ENCODE measurements around the gene SPON1.
"Not testable (repeated sequence)": the region's sequence is repeated elsewhere in the genome, so short reads cannot be mapped to it uniquely, and the experiment has no call there.

Gene SPON1

DNA sequence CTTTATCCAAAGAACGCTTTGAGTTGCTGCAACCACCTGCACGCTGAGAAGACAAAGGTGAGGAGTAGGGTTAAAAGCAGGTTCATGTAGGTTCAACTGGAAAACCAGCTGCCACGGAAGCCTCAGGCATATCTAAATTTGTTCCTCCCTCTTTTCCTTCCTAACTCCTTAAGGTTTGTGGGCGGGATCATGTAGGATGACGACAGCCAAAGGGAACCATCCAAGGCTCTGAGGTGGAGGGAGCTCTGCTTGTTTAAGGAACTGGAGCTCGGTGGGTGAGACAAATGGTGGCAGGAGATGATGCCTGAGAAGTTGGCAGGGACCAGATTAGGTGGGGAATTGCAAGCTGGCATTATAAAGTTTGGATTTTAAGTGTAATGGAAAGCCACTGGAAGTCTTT lies 60.3 kb downstream of the SPON1 start:
- no peak for DNase-seq (ENCODE audit: low read depth, low spot score)
- H3K4me3 ChIP-seq (ENCODE audit: low read length) = no peak overlapping the region

DNA sequence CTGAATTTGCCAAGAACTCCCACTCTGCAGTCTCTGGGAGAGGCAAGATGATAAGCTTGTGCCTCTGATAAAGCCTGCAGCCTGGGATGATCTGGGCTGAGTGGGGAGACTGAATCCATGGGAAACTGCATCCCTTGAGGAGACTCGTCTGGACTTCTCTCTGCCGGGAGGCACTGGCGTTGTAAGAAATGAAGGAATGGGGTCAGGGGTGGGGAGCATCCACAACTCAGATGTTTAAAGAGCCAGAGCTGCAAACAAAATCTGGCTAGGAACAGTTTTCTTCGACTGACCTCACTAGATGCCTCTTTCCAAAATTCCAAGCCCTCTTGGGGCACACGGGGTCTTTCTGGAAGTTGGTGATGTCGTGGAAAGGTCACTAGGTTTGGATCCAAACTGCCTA lies 64.4 kb downstream of the SPON1 start:
- no peak for DNase-seq (ENCODE audit: low read depth, low spot score)
- H3K4me3 ChIP-seq (ENCODE audit: low read length) = no peak overlapping the region

DNA sequence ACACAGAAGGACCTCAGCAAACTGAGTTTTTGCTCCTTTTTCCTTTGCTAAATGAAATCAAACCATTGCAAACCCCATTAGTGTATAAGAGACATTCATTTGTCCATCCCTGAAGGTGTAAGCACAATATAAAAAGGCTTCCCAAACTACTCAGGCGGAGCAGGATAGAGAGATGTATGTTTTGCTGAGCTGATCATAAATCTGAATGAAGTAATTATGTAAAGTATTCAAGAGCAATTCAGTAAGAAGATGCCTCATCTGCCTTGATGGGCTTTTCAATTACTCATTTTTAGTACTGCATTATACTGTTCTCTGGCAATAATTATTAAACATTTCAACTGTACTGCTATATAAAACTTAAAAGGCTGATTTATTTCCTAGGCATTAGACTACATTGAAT lies 65.0 kb downstream of the SPON1 start:
- H3K4me3 ChIP-seq (ENCODE audit: low read length) = no peak overlapping the region

DNA sequence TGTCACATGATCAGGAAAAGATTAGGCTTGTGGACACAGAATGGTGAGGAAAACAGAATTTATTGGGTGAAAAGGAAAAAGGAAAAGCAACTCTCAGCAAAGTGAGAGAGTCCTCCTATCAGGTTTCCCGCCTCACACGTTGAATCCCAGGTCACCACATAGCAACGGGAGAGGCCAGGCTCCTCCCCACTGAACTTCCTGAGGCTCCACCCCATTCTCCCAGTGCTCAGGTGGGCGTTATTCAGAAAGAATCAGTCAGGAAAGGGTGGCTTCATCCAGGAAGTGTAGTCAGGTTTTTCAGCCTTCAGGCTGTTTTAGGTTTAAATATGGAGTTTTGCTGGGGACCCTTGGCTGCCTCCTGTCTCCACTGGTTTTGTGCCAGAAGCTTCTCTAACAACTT lies 66.9 kb downstream of the SPON1 start:
- no peak for DNase-seq (ENCODE audit: low read depth, low spot score)
- no peak overlapping the region for H3K4me3 ChIP-seq (ENCODE audit: low read length)

More for the DNA sequence above, 65.0 kb downstream of the SPON1 start:
- no peak for DNase-seq (ENCODE audit: low read depth, low spot score)

DNA sequence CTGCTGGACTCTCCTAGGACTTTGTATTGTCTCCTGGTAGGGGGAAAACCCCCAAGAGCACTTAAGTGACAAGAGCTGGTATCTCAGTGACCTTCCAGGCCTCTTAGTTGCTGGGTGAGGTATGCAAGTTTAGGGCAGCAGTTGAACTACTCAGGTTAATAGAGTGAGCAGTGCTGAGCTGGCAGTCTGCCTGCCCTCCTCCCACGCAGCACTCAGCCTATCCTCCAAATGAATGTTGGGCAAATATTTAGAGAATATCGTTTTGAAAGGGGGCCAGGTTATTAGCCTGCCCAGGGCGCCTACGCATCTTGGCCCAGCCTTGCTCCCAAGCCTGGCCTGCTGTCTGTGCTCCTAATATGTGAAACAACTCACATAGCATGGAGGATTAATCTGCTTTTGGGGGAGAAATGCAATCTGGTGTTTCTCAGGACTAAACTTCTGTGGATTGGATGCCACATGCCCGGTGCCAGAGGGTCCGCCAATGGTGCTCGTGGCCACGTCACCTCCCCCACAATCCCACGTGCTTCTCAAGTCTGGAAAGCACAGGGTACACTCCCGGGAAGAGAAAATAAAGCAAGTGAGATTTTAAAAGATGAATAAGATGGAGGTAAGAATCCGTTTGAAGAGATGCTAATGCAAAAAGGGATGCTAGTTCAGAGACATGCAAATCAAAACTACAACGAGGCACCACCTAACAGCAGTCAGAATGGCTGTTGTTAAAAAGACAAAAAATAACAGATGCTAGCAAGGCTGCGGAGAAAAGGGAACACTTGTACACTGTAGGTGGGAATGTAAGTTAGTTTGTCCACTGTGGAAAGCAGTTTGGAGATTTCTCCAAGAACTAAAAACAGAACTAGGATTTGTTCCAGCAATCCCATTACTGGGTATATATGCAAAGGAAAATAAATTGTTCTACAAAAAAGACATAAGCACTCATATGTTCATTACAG lies 67.7 kb downstream of the SPON1 start:
- H3K4me3 ChIP-seq (ENCODE audit: low read length) = no peak overlapping the region
- DNase-seq (ENCODE audit: low read depth, low spot score) = no peak

DNA sequence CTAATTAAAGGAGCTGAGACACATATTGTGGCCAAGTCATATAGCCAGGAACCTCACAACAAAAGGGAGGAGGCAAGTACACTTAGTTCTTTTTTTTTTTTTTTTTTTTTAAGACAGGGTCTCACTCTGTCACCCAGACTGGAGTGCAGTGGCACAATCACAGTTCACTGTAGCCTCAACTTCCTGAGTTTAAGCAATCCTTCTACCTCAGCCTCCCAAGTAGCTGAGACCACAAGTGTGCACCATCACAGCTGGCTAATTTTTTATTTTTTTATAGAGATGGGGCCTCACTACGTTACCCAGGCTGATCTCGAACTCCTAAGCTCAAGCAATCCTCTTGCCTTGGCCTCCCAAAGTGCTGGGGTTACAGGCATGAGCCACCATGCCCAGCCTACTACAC lies 73.0 kb downstream of the SPON1 start:
- H3K4me3 ChIP-seq (ENCODE audit: low read length) = not testable (repeated sequence)
- DNase-seq (ENCODE audit: low read depth, low spot score) = peak; percentile 18

DNA sequence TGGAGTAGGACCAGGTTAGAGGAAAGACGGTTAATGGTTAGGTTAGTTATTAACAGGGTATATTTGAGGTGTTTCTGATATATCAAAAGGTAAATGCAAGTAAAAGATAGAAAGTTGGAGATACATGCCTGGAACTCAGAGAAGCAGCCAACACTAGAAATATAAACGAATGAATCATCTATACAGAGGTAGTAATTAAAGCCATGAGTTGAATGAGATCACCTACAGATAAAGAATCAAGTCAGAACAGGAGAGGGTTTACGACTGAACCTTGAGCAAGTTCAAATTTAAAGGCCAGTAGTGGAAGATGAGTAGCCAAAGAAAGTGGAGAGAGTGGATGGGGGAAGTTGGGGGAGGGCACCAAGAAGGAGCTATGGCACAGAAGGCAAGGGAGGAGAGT lies 73.9 kb downstream of the SPON1 start:
- no peak overlapping the region for H3K4me3 ChIP-seq (ENCODE audit: low read length)
- no peak for DNase-seq (ENCODE audit: low read depth, low spot score)

DNA sequence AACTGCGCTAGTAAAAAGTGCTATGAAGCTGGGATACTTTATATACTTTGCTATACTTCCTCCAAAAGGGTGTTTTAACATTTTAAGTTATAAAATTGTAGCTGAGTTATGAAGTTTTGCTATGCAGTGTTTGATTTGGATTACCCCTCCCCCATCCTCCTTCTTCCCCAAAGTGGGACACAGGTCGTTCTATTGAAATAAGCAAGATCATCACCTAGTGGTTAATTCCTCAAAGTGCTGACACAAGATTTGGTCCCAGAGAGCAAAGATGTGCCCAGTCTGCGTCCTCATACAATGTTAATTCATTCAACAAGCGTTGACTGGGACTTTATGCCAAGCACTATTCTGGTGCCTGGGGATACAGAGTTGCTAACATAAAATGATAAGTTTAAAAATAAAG lies 78.5 kb downstream of the SPON1 start:
- DNase-seq (ENCODE audit: low read depth, low spot score) = peak; percentile 4

DNA sequence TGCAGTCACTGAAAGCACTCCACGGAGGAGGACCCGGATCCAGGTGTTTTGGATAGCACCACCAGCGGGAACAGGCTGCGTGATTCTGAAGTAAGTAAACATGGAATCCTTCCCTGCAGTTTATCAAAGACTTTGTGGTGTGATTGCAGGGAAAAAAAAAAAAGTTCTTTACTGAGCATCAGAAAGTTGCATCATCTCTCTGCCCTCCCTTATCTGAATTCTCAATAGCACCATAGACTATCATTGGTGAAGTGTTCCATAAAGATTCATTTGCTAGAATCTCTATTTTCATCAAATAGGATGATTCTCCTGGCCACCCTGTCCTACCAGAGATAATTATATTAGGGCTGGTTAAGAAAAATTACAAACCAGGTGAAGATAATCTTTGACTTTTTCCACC lies 79.0 kb downstream of the SPON1 start:
- no peak for DNase-seq (ENCODE audit: low read depth, low spot score)
- no peak overlapping the region for H3K4me3 ChIP-seq (ENCODE audit: low read length)

More for the DNA sequence above, 78.5 kb downstream of the SPON1 start:
- H3K4me3 ChIP-seq (ENCODE audit: low read length) = no peak overlapping the region

DNA sequence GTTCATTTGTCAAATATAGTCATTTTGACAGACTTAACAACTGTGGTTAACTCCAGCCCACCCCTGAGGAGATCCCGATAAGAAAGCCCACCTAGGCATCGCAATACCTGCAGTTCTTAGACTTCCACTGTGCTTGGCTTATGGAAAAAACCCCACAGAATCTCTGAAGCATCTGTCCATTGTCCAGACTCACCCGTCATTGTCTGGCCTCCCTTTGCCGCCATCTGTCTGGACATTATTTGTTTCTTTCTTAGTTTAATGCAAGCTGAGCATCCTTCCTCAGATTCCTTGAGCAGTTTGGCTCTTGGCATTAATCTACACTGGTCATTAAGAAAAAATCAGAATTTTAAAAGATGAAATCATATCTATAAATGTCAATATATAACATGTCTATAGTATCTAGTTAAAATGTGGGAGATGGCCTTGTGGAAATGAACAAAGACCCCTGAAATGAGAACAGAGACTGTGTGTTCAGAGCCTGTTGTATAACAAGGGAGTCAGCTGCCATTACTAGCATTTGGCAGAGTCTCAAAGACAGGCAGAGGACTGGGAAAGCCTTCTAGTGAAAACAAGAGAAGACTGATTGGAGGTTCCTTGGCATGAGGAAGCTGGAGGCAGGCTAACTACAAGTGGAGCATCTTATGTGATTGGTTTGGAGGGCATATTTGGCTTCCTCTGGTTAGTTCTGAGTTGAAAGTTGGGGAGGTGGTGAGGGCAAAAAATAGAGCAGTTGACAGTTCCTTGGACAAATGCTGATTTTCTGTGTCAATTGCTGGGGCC lies 80.4 kb downstream of the SPON1 start:
- no peak for DNase-seq (ENCODE audit: low read depth, low spot score)
- no peak overlapping the region for H3K4me3 ChIP-seq (ENCODE audit: low read length)

DNA sequence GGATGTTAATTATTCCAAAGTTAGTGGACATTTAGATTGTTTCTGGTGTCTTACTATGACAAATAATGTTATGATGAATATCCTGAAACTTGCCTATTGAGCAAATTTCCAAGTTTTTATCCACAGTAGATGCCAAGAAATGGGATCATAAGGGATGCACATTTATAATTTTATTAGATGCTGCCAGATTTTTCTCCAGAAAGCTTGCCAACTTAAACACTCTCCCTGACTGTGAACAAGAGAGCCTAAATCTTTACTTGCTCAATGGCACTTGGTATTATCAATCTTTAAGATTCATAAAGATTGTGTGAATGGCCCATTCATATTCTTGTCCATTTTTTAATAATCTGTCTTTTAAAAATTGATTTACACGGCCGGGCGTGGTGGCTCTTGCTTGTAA lies 82.4 kb downstream of the SPON1 start:
- DNase-seq (ENCODE audit: low read depth, low spot score) = no peak
- no peak overlapping the region for H3K4me3 ChIP-seq (ENCODE audit: low read length)

DNA sequence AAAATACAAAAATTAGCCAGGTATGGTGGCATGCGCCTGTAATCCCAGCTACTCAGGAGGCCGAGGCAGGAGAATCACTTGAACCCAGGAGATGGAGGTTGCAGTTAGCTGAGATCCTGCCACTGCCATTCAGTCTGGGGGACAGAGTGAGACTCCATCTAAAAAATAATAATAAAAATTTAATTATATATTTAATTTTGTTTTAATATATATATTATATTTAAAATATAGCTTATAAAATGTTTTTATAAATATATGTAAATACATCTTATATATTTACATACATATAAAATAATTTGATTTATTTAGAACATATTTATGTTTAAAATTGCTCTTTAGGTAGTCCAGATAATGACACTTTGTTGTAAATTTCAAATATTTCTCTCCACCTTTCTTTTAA lies 82.9 kb downstream of the SPON1 start:
- no peak for DNase-seq (ENCODE audit: low read depth, low spot score)
- no peak overlapping the region for H3K4me3 ChIP-seq (ENCODE audit: low read length)

DNA sequence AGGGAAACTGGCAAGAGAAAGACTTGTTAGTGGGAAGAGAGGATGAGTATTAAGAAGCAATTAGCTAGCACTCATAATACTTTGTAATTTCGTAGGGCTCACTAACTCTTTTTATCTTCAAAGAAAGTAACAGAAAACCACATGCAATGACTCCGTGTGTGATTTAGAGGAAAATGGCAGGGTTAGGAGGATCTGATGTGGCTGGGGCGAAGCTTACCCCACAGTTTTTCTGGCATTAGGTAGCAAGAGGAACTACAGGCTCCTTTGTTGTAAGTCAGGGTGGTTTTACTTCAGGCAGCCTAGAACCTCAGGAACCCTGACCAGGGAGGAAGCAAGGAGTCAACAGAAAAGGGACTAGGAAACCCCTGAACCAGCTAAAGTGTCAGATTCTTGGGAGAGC lies 89.7 kb downstream of the SPON1 start:
- no peak overlapping the region for H3K4me3 ChIP-seq (ENCODE audit: low read length)
- DNase-seq (ENCODE audit: low read depth, low spot score) = peak; percentile 82

DNA sequence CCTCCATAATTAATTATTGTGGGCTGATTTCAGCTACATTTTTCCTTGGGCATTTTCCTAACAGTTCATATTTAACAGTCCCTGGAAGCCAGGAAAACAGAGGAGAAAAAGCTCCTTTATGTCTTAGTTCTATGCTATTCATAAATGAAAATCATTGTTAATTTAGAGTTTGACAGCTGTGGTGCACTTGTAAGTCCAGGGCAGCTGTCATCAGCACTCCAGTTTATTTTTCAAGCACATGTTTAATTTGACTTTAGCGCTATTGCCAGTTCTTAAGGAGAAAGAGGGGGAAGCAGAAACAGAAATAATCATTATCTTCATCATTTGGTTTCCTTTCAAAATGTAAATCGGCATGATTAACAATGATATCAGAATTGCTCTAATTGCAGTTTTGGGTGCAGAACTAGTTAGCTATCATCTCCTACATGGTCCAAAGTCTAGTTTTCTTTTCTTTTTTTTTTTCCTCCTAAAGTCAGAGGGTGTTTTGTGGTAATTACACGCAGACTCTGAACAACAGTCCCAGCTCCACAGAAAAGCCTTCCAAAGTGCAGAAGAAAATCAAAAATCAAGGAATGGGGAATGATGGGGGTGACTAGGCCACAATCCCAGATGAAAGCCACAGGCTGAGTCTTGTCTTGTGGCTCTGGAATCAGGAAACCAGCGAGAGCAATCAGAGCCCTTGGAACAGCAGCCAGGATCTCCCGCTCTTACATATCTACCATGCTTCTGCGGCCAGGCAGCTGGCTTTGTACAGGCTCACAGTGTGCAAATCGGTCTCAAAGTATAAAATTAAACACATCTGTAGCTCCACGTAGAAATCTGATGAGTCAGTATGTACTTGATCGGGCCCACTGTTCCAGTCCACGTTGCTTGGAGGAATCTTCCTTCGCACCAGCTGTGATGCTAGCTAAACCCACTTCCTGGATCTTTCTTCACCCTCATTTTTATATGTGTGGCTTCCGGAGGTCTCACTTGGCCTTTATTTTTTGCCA lies 91.9 kb downstream of the SPON1 start:
- peak; percentile 68 for DNase-seq (ENCODE audit: low read depth, low spot score)
- no peak overlapping the region for H3K4me3 ChIP-seq (ENCODE audit: low read length)

DNA sequence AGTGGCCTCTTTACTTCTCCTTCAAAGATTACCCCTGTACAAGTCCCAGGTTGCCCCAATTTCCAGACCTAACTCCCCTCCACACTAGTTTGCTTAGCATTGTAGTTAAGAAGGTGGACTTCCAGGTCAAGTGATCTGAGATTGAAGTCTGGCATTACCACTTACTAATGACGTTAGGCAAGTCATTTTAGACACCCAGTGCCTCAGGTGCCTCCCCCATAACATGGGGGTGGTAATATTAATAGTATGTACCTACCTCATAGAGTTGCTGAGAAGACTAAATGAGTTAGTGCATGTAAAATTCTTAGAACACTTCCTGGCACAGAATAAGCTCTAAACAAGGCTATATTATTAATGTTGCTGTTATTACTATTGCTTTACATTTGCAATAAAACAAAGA lies 93.4 kb downstream of the SPON1 start:
- no peak for DNase-seq (ENCODE audit: low read depth, low spot score)
- no peak overlapping the region for H3K4me3 ChIP-seq (ENCODE audit: low read length)

DNA sequence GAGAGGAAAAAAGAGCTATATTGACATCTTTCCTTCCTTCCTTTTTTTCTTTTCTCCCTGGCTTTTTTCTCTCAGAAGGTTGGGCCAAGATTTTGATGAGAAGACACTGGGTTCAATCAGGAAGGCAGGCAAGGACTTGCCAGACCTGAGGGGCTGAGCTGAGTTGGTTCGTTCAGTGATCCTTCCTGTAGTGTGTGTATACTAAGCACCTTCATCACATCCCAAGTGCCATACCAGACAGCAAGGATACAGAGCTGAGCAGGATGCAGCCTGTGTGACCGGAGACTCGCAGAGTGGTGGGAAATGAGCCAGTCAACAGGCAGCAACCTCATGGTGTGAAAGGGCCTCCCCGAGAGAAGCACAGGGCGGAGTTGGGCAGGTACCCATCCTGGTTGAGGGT lies 95.5 kb downstream of the SPON1 start:
- H3K4me3 ChIP-seq (ENCODE audit: low read length) = no peak overlapping the region
- DNase-seq (ENCODE audit: low read depth, low spot score) = no peak

DNA sequence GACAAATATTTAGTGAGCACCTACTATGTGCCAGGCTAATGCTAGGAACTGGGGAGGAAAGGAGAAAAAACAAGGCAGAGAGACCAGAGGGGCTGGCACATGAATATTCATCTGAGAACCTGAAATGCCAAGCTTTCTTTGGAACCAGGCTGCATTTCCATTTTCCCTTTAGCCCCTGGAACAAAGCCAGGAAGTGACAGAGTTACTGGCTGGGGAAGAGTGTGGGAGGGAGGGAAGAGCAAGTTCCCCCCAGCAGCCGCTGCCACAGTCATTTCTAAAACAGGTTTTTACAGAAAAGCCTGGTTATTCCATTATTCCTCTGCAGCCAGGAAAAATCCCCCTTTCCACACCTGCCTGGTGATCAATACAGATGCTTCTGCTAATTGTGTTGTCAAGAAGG lies 97.0 kb downstream of the SPON1 start:
- DNase-seq (ENCODE audit: low read depth, low spot score) = no peak

DNA sequence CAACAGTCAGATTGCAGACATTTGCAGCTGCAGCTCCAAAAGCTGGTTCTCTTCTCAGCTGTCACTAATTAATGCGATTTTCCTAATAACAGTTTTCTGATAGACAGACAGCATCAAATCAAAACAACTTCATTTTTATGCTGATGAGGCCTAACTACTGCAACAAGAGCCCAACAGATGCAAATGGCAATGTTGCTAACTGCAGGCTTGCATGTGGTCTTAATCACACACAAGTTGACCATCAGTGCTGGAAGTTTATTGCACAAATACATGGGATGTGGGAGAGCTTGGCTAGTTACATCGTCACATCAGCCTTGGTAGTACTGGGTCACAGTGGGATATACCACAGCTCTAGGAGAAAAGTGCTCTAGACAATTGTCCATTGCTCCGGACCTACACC lies 99.2 kb downstream of the SPON1 start:
- no peak for DNase-seq (ENCODE audit: low read depth, low spot score)
- H3K4me3 ChIP-seq (ENCODE audit: low read length) = no peak overlapping the region

More for the DNA sequence above, 97.0 kb downstream of the SPON1 start:
- H3K4me3 ChIP-seq (ENCODE audit: low read length) = no peak overlapping the region

DNA sequence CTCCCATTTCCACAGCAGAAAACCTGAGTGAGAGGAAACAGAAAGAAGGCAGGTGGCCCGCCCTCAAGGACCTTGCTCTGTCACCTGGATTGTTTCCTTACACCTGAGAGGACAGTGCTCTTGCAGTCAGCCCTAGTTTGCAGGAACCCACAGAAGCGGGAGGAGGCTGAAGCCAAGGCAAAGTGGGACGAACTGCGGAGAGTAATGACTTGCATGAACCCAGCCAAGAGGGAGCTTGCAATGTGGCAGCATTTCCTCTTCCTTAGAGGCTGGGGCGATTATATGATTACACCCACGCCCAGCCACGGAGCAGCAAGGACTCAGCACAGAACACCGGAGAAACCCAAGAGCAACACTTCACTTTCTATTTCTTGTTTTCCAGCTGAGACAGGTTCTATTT lies 102.6 kb downstream of the SPON1 start:
- DNase-seq (ENCODE audit: low read depth, low spot score) = no peak
- H3K4me3 ChIP-seq (ENCODE audit: low read length) = no peak overlapping the region

All from Jurkat, Clone E6-1 (cell line).